Measurements from ENCODE around the gene ARHGAP40. TPM values are rescaled to one million over a fixed set of nuclear protein-coding genes. Genes with fewer than 3 reads are reported as not detected.

The ARHGAP40 gene
- total RNA-seq, 1 donor from 2014 or later: 0.64 TPM

DNA sequence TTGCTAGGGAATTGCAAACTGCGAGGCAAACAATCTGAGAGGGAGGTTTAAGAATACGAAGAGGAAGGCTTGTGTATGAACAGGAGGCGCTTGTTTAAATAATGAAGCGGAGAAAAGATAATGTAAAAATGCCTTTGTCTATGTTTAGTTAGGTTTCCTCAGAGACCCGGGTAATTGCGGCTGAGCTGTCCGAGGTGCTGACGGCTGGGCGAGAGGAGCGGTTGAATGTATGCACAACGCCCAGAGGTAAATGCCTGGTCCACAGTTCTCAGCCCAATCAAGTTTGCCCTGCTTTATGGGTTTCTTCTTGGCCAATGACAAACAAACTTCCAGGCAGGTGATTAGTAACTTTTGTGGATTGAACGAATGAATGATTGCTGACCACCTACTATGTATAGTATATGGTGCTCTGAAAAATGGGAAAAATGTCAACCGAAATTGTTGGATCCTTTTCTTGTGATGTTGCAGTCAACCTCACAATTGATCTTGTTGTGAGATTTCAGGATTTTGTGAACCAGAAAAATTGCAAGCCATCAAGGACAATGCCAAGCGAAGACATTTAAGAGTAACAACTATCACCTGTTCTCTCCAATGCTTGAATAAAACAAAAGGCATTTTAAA, 84.4 kb downstream of the ARHGAP40 start:
- peak; percentile 79 for DNase-seq (ENCODE audit: low spot score)
- peaks cover 3% of the 10 kb centered on the region for H3K4me1 Mint-ChIP-seq (ENCODE audit: unreplicated experiment)
- no peak overlapping the region for H3K4me3 Mint-ChIP-seq (ENCODE audit: unreplicated experiment)
- TF ChIP-seq, protein P1, sequence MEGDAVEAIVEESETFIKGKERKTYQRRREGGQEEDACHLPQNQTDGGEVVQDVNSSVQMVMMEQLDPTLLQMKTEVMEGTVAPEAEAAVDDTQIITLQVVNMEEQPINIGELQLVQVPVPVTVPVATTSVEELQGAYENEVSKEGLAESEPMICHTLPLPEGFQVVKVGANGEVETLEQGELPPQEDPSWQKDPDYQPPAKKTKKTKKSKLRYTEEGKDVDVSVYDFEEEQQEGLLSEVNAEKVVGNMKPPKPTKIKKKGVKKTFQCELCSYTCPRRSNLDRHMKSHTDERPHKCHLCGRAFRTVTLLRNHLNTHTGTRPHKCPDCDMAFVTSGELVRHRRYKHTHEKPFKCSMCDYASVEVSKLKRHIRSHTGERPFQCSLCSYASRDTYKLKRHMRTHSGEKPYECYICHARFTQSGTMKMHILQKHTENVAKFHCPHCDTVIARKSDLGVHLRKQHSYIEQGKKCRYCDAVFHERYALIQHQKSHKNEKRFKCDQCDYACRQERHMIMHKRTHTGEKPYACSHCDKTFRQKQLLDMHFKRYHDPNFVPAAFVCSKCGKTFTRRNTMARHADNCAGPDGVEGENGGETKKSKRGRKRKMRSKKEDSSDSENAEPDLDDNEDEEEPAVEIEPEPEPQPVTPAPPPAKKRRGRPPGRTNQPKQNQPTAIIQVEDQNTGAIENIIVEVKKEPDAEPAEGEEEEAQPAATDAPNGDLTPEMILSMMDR (IDR thresholded peaks at IDR 0.05; ENCODE audit: unreplicated experiment): no peak
- no peaks in the 10 kb centered on the region for H3K9me3 Mint-ChIP-seq (ENCODE audit: unreplicated experiment)
- H3K27ac Mint-ChIP-seq (ENCODE audit: unreplicated experiment): no peak overlapping the region
- H3K27me3 Mint-ChIP-seq (ENCODE audit: unreplicated experiment): peaks cover 2% of the 10 kb centered on the region
- no peaks in the 10 kb centered on the region for H3K36me3 Mint-ChIP-seq (ENCODE audit: low read depth, unreplicated experiment)

DNA sequence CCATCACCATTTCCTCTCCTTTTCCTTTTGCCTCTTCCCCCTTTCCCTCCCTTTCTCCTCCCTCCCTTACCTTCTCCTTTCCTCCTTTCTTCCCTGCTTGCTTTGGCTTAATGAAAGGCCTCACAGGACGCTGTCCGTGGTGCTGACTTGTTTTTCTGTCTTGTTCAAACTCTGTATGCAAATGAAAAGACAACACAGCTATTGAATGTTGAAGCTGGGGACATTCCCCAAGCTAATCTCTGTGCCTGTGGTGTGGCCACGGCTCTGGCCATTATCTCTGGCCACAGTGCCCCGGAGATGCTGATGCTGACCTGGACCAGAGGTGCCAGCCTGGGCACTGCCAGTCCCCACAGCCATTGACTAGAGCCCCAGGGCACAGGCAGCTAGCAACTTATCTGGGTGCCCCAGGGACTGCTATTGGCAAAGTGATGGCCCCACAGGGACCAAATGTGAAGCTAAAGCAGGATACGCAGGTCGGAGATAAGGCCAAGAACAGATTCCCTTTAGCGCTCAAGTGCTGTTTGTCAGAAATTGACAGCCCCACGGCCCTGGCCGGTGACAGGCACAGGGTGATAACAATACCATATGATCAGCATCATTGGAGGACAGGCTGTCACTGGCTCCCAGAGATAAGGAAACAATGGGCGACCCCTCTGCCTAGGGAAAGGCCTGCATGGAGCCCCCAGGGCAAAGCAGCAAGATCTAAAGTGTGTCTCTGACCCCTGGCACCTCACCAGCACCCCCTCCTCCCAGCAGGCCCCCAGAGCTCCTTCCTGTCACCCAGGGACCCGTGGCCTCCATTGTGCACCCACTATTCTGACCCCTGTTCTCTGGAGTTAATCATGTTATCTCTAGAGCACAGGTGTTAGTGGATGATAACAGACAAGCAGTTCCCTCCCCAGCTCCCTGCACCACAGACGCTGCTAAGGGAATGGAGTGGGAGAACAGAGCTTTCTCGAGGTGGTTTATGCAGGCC, 91.1 kb downstream of the ARHGAP40 start:
- no peaks in the 10 kb centered on the region for H3K27me3 Mint-ChIP-seq (ENCODE audit: unreplicated experiment)
- no peaks in the 10 kb centered on the region for H3K9me3 Mint-ChIP-seq (ENCODE audit: unreplicated experiment)
- peaks cover 21% of the 10 kb centered on the region for H3K4me1 Mint-ChIP-seq (ENCODE audit: unreplicated experiment)

DNA sequence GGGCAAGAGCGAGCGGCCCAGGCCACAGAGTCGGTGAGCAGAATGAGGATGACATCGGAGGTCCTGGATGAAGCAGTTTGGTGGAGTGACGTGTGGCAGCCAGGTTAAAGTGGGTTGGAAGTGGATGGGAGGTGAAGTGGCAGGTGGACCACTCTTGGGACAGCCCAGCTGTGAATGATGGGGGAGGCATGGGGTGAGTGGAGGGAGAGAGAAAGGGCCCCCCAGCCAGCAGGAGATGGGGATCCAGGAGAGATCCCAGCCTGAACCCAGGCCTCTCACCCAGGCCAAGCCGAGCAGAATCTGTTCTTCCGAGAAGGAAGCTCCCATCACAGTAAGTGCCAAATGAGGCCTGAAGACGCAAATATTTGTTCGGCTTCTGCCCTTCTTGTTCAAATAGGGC, 95.7 kb downstream of the ARHGAP40 start:
- H3K36me3 Mint-ChIP-seq (ENCODE audit: low read depth, unreplicated experiment): no peaks in the 10 kb centered on the region
- DNase-seq (ENCODE audit: low spot score): no peak
- no peak overlapping the region for H3K4me3 Mint-ChIP-seq (ENCODE audit: unreplicated experiment)
- H3K27me3 Mint-ChIP-seq (ENCODE audit: unreplicated experiment): no peaks in the 10 kb centered on the region
- H3K4me1 Mint-ChIP-seq (ENCODE audit: unreplicated experiment): peaks cover 14% of the 10 kb centered on the region
- no peaks in the 10 kb centered on the region for H3K9me3 Mint-ChIP-seq (ENCODE audit: unreplicated experiment)
- TF ChIP-seq, protein P1 (IDR thresholded peaks at IDR 0.05; ENCODE audit: unreplicated experiment): no peak
- H3K27ac Mint-ChIP-seq (ENCODE audit: unreplicated experiment): no peak overlapping the region

More for the DNA sequence above, 91.1 kb downstream of the ARHGAP40 start:
- H3K36me3 Mint-ChIP-seq (ENCODE audit: low read depth, unreplicated experiment): no peaks in the 10 kb centered on the region
- no peak overlapping the region for H3K27ac Mint-ChIP-seq (ENCODE audit: unreplicated experiment)
- TF ChIP-seq, protein P1 (IDR thresholded peaks at IDR 0.05; ENCODE audit: unreplicated experiment): no peak
- no peak overlapping the region for H3K4me3 Mint-ChIP-seq (ENCODE audit: unreplicated experiment)
- DNase-seq (ENCODE audit: low spot score): peak; percentile 82

DNA sequence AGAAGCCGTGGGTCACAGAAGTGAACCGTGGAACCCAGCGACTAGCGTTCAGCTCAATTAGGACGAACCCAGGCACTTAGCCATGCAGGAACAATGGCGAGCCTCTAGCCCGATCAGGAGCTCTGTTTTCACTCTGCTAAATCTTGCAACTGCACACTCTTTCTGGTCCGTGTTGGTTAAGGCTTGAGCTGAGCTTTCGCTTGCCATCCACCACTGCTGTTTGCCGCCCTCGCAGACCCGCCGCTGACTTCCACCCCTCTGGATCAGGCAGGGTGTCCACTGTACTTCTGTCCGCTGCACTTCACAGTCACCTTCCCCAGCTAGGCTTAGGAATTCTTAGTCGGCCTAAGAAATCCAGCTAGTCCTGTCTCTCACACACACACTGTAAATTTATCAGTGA, 96.9 kb downstream of the ARHGAP40 start:
- no peaks in the 10 kb centered on the region for H3K9me3 Mint-ChIP-seq (ENCODE audit: unreplicated experiment)
- no peaks in the 10 kb centered on the region for H3K36me3 Mint-ChIP-seq (ENCODE audit: low read depth, unreplicated experiment)
- peaks cover 6% of the 10 kb centered on the region for H3K4me1 Mint-ChIP-seq (ENCODE audit: unreplicated experiment)
- peaks cover 1% of the 10 kb centered on the region for H3K27me3 Mint-ChIP-seq (ENCODE audit: unreplicated experiment)
- TF ChIP-seq, protein P1 (IDR thresholded peaks at IDR 0.05; ENCODE audit: unreplicated experiment): no peak
- no peak overlapping the region for H3K4me3 Mint-ChIP-seq (ENCODE audit: unreplicated experiment)
- no peak overlapping the region for H3K27ac Mint-ChIP-seq (ENCODE audit: unreplicated experiment)
- DNase-seq (ENCODE audit: low spot score): no peak

DNA sequence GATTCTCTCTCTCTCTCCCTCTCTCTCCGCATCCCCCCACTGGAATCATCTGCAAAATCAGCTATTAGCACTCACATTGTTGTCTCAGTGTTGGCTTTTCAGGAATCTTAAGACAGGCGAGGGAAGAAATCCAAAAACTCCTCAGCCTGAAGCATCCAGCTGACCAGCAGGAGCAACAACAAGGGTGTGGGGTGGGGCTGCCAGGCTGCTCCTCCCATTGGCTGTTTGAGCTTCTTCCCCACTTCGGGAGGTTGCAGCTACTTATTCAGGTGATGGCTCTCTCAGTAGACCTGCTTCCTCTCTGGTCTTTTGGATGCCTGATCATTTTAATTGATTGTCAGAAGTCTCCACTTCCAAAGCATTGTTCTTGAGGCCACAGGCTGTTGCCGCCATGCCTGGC, 98.5 kb downstream of the ARHGAP40 start:
- no peak overlapping the region for H3K27ac Mint-ChIP-seq (ENCODE audit: unreplicated experiment)

More for the DNA sequence above, 98.5 kb downstream of the ARHGAP40 start:
- no peak overlapping the region for H3K4me3 Mint-ChIP-seq (ENCODE audit: unreplicated experiment)
- TF ChIP-seq, protein P1 (IDR thresholded peaks at IDR 0.05; ENCODE audit: unreplicated experiment): no peak
- no peaks in the 10 kb centered on the region for H3K4me1 Mint-ChIP-seq (ENCODE audit: unreplicated experiment)
- no peak for DNase-seq (ENCODE audit: low spot score)
- H3K9me3 Mint-ChIP-seq (ENCODE audit: unreplicated experiment): no peaks in the 10 kb centered on the region
- peaks cover 1% of the 10 kb centered on the region for H3K27me3 Mint-ChIP-seq (ENCODE audit: unreplicated experiment)
- no peaks in the 10 kb centered on the region for H3K36me3 Mint-ChIP-seq (ENCODE audit: low read depth, unreplicated experiment)
